Measurements from ENCODE around the gene FANK1.
A peak's percentile ranks its signal among the peaks of the same experiment; 100 is the strongest.

FANK1 gene

DNA sequence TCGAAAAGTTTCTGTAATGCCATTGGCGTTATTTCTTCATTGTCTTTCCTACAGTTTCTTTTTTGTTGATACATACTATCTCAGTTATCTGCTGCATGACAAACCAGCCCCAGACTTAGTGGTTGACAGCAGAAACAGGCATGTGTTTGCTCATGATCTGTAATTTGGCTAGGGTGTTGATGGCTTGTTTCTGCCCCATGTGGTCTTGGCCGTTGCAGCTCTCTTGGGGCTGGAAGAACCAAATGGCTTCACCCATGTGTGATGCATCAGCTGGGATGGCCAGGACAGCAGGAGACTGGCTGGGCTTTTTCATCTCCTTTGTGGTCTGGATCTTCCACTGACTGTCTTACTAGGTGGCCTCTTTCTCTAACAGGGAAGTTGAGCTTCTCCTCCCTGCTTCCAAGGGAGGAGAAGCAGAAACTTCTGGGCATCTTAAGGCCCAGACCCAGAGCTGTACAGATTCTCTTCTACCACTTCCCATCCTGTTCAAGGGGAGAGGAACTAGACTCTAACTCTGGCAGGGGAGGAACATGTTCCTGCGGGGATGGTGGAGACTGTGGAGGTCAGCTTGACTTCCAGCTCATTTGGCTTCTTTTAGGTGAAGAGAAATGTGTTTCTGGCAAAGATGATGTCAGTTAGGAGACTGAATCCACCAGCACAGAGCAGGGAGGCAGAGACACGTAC is 89.3 kb downstream of the FANK1 start:
- DNase-seq (ENCODE audit: low read depth): no peak

DNA sequence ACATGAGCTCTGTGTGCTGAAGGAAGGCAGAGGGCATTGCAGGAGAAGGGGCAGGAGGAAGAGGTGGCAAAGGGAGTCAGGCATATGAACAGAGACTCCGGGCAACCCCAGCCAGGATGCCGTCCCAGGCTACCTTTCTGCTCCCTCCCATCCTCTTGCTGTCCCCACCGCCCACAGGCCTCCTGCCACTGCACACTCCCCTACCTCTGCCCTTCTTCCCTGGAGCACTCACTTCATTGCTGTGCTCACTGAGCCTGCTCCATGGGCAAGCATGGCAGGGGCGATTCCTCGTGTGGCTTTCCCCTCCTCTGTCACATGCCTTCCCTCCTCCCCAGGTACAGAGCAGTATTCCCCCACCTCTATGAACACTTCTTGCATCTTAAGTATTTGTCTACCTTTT is 93.4 kb downstream of the FANK1 start:
- no peak for DNase-seq (ENCODE audit: low read depth)

DNA sequence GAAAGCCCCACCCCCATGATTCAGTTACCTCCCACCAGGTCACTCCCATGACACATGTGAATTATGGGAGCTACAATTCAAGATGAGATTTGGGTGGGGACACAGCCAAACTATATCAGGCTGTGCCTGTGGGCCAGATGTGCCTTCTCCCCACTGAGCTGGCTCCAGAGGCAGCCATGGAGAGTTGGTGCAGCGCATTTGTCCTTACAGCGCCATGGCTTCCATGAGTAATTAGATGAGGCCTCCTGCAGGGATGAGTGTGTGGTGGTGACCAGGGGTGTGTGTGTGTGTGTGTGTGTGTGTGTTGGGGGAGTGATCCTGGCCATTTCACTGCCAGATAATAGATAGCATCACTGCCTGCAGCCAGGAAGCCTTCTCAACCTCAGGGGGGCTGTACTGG is 94.6 kb downstream of the FANK1 start:
- no peak for DNase-seq (ENCODE audit: low read depth)

DNA sequence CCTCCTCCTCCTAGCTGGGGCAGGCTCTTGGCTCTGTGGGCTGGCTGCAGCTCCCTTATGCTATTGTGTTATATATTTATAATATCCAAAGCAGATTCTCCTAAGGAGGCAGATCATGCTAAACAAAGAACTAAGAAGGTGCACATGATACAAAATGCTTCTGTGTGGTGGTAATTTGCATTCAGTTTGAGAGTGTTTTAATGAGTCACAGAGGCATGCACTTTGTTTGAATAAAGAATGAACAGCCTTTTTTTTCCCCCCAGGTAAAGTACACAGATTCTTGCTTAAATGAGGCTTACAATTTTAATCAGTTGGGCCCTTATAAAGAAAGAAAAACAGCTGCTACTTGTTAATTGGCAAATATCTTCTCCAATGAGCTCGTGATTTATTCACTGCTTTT is 95.0 kb downstream of the FANK1 start:
- no peak for DNase-seq (ENCODE audit: low read depth)

DNA sequence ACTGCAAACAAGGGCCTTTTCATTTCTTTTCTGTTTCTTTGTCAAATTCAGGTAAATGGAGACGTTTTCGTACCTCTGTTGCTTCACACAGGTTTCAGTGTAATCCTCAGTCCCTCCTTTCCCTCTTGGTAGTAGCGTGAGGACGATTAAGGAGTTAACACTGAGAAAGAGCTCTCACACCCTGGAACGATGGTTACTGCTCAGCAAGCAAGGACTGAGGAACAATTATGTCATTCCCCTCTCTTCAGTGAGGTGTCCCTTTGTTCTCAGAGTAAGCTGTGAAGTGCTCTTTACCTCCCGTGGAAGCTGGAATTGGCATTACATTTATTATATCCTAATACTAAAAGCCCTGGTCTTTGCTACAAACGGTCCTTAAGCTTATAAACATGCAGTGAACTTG is 95.9 kb downstream of the FANK1 start:
- no peak for DNase-seq (ENCODE audit: low read depth)

DNA sequence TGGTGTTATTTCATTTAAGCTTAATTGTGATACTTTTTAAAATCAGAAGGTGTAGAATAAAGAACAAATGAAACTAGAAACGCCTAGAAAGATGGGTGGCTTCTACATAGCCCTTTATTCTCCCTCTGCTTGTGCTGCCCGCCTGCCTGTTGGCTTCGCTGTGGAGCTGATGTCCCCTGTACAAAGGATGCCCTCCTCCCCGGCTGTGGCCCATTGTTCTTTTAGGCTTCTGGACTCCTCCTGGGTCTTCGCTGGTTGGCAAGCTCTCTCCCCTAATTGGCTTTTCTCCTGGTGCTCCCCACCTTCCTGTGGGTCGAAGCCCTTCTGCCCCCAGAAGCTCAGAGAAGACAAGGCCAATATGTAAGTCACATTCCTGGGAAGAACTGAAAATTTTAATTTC is 98.2 kb downstream of the FANK1 start:
- no peak for DNase-seq (ENCODE audit: low read depth)

DNA sequence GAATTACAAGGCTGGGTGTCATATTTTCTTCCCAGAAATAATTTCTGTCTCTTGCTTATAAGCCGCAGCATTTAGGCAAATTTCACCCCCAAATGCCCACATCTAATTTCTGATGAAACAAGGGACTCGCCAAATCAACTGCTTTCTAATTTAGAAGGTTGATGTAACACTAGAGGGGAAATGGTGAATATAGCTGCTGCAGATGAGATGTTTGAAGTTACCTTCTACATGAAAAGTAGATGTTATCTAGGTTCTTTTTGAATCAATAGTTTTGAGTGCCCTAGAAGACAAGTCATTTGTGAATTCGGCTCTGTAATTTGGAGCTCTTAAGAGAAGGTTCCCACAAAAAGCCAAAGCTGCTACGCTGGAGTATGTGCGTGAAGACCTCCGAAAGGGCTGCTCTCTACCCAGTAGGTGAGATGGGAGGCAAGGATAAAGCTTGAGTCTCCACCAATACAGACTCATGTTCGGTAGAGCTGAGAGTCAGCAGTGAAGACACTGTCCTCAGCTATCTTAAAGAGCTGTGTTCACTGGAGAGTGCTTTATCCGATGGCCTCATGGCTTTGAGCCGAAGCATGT is 99.5 kb downstream of the FANK1 start:
- DNase-seq (ENCODE audit: low read depth): no peak

DNA sequence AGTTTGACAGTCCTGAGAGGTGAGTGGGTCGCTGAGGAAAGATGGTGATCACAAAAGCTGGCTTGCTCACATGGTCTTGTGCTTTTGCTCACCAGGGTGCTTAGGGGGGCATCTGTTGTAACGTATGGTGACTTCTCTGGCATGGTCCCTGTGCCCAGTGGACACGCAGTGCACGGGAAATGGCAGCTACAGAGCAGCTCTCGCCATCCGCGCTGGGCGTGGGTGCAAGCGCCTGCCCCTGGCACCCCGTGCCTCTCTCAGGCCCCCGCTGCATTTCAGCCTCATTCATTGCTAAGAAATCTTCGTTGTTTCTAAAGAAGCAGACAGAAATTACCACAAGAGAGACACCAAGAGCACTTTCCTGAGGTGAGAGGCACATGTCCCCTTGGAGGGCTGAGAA is 101.2 kb downstream of the FANK1 start:
- DNase-seq (ENCODE audit: low read depth): no peak

DNA sequence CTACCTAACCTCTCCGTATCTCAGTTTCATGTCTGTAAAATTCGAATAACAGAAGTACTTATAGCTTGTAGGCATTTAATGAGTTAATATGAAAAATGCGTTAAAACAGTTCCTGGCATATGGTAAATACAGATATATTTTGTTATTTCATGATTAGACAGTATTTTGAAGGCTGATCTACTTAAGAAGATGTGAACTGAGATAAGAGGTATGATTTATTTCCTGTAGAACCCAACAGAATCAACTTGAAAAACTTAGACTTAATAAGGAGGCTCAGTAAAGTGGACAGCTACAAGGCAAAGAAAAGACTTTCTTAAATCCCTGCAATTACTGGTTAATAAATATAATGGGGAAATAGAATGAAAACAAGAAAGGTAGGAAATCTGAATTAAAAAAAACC is 103.3 kb downstream of the FANK1 start:
- DNase-seq (ENCODE audit: low read depth): no peak

DNA sequence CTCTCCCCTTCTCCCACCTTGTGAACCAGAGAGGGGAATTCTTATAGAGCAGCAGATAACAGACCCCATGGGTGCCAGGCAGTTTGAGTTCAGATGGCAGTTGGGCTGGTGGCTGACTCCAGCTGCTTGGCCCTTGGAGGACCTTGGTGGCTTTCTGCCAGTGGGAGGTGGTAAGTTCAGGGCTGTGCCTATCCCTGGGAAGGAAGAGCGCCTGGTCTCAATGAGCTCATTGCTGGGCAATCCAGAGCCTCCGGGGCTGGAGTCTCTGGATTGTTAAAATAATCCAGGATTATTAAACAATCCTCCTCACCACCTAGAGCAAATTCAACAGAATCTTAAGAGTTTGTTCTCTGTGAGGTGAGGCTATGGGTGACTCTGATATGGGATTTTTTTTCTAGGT is 105.2 kb downstream of the FANK1 start:
- no peak for DNase-seq (ENCODE audit: low read depth)

DNA sequence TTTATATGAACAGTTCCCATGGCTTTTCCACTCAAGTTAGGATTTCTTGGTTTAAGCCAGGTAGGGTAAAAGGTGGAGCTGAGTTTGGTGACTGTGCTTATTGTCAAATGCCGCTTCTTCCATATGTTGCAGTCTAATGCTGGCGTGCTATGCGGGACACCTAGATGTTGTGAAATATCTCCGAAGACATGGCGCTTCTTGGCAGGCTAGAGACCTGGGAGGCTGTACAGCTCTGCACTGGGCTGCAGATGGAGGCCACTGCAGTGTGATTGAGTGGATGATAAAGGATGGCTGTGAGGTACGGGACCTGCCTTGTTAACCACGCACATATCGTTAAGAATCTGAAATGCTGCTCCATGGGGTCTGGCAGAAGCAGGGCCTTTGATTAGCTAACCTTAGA is 108.4 kb downstream of the FANK1 start:
- no peak for DNase-seq (ENCODE audit: low read depth)

DNA sequence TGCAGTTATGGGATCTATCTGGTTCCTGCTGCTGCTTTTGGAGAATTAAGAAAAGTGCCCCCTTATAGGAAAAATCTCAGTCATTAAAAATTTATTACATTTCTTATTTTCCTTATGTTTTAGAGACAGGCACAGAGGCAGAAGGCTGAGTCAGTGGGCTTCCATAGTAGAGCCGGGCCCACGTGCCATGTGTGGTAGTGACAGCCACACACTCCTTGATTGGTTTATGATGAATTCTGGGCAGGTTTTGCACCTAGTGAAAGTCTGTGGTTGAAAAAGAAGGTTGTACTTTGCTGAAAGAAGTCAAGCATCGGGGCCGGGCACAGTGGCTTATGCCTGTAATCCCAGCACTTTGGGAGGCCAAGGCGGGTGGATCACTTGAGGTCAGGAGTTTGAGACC is 109.9 kb downstream of the FANK1 start:
- DNase-seq (ENCODE audit: low read depth): no peak

DNA sequence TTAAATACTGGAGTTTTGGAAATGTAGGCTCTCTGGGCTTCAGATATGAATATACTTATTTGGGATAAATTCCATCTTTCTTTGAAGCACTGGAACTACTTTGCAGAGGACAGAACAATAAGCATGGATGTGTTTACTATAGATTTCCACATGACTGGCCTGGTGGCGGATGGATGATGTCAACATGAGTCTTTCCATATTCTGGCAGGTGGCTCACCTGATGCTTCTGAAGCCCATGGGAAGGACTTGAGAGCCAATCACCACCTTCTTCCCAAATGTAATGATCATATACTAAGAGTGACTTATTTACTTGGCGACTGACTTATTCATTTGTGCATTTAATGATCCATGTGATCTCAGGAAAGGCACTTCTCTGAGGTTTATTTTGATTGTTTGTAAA is 110.5 kb downstream of the FANK1 start:
- DNase-seq (ENCODE audit: low read depth): no peak

DNA sequence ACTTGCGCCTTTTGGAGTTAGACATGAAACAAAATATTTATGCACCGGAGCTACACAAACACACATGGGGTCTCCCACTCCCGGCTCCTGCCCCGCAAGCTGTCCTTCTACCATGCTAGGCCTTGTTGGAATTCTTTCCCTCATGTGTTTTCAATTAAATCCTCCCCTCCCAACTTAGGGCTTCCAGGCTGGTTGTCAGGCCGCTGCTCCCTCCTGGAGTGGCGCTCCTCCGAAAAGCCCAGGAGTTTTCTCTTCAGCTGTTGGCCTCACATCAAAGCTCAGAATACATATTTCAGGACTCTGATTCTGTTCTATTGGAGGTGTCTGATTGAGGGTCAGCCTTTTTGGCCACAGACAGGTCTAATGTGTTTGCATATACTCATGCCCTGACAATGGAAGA is 113.3 kb downstream of the FANK1 start:
- DNase-seq (ENCODE audit: low read depth): no peak

DNA sequence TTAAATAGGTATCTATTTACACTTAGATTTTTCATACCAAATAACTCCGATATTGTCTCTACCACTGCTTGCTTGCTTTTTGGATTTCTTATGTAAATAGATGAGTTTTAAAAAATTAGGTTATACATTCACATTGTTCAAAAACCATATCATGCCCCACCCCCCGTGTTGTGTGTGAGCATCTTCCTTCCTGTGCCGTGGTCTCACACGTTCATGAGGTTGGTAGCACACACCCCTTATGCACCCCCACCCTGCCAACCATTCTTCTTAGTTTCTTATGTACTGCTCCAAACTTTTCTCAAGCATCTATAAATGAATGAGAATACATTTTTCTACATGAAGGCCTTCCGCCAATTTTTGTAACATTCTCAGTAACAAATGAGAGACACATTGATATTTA is 115.6 kb downstream of the FANK1 start:
- no peak for DNase-seq (ENCODE audit: low read depth)

DNA sequence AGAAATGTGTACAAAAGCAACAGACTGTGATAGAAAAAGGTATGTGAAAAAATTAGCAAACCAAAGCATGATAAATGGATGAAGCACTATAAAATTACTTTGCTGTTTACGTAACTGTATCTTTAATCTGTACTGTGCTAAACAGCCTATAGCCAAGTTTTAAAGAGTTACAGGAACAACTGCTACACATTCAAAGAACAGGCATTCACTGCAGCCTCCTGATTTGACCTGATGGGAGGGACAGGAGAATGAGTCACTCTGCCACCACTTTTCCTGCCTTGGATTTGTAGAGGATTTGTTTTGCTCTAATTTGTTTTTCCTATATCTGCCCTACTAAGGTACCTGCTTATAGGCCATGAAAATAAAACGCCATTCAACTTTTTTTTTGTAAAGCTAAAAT is 116.1 kb downstream of the FANK1 start:
- no peak for DNase-seq (ENCODE audit: low read depth)

DNA sequence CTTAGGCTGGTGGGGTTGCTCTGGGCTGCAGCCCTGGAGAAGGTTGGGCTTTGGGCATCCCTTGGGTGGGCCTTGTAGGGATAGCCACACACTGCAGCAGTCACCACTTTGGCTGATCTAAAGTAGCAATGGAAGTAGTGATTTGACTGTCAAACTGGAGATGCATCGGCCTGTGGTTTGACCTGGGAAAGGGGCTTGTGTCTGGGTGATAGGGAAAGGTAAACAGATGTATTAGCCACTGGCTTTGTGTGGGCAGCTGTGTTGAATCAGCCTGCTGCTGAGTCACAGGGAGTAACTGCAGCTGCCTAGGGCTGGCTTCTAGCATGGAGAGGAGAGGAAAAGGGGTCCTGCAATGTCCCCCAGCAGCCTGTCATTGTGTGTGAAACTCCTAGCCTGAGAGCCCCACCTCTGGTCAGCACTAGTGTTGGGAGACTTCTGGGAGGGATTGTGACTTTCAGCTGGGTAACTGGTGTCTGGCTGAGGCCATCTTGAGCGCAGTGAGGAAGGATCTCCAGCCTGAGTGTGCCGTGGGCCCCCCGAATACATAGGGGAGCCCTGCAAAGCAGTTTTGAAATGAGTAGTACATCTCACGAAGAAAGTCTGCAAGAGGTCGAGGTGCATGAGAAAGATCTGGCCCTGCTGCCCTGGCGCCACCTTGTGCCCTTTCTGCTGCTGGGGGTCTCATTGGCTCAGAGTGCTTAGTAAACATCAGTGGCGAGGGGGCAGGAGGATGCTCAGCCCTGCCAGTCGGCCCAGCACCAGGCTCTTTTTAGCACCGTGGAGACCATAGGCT is 117.3 kb downstream of the FANK1 start:
- DNase-seq (ENCODE audit: low read depth): peak; percentile 31

DNA sequence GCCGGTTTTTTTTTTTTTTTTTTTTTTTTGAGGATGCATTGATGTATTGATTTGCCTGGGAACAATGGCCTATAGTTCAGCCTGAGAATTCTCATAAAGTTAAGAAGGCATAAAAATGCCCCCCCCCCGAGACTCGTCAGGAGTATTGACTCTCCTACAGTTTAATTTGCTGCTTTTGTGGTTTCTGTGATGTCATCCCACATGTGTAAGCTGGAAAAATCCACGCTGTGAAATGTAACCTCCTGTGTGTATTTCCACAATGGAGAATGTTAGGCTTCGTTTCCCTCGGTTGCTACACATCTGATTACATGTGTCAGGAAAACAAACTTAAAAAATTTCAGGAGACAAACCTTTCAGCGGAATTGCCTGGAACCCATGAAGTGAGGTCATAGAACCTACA is 117.9 kb downstream of the FANK1 start:
- DNase-seq (ENCODE audit: low read depth): peak; percentile 59

DNA sequence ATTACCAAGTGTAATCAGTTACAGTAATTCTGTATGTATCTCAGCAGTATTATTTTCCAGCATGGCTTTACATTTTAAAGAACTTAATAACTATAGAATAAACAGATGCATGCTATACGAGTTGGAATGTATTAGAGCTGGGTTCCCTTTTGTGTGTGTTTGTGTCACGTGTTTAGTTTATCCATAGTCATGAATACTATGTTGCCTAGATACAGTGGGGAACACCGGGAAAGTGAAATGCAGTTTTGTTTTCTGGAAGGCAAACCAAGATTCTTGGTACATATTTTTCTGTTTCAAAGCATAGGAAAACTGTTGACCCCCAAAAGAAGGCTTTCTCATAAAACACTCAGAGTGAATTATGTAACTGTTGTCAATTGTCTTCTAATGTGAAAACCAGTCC is 119.0 kb downstream of the FANK1 start:
- no peak for DNase-seq (ENCODE audit: low read depth)

DNA sequence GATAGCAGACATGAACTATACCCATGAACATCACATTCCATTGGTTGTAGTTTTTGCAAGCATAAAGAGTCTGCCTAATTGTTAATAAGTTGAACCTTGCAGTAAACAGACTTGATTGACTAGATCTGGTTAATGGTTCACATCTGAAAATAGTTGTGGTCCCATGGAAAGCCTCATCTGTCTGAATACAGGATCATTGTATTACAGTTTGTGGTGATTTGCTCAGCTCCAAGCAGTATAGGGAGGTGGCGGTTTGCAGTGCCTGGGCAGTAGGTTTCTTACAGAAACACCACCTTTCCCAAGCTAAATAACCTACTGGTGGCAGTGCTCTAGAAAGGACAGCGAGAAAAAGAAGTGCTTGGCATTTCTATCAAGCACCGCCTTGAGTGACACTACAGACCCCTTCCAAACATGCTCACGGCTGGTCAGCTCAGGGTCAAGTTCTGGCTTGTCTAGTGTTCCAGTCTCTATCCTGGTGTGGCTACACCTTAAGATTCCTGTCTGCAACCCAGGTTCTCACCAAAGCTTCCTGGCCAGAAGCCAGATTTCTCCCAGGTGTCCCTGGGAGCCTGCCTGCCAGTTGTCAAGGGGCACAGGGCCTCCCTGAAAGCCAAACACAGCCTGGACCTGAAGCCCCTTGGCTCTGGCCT is 119.9 kb downstream of the FANK1 start:
- no peak for DNase-seq (ENCODE audit: low read depth)

DNA sequence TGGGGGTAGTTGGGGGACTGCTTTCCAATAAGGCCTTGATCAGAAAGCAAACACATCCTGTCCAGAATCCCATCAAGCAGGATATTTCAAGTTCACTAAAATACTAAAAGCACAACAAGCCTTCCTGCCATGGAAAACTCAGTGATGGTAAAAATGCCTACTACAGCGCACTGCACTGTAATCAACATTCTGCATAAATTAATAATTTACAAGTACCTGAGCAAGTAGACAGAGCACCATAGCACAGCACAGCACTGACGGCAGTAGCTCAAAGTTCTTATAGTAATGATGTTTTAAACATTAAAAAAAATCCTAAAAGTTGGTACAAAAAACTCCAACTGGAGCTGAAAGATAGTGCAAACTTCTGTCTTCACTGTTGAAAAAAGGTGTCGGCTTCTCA is 120.5 kb downstream of the FANK1 start:
- no peak for DNase-seq (ENCODE audit: low read depth)

DNA sequence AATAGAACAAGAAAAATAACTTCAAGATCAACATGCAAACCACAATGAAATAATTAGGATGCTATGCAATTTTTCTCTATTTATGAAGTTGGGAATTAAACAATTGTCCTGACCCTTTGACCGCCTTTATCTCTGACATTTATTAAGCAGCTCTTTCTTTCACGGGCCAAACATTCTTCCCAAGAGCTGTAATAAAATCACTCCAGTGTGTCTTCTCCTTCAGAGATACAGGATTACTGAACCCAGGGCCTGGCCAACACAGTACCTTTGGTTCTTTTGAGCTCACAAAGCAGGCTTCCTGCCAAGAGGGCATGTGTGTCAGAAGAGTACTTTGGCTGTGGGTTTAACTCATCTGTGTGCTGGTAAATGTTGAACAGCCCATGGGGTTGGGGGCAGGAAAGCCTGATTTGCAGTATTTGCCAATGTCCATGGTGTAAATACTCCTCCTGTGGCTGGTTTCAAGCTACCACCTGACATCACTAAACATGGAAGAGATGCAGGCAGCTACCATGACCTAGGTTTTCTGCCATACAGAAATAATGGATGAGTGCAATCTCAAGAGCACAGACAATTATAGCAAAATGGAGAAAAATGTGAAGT is 121.7 kb downstream of the FANK1 start:
- DNase-seq (ENCODE audit: low read depth): no peak

Data from fibroblast of gingiva (primary cell).